GM18520 (cell line): Measurements from ENCODE around the gene TIGD6.
A peak's percentile ranks its signal among the peaks of the same experiment; 100 is the strongest.
"Not testable (repeated sequence)": the region's sequence is repeated elsewhere in the genome, so short reads cannot be mapped to it uniquely, and the experiment has no call there.

Experiments used
- ATAC-seq: cut with Tn5 transposase; IDR thresholded peaks from one replicate; pipeline ENCODE4 v1.9.1; 2021; ENCODE audit not compliant: unreplicated experiment

TIGD6 gene

DNA sequence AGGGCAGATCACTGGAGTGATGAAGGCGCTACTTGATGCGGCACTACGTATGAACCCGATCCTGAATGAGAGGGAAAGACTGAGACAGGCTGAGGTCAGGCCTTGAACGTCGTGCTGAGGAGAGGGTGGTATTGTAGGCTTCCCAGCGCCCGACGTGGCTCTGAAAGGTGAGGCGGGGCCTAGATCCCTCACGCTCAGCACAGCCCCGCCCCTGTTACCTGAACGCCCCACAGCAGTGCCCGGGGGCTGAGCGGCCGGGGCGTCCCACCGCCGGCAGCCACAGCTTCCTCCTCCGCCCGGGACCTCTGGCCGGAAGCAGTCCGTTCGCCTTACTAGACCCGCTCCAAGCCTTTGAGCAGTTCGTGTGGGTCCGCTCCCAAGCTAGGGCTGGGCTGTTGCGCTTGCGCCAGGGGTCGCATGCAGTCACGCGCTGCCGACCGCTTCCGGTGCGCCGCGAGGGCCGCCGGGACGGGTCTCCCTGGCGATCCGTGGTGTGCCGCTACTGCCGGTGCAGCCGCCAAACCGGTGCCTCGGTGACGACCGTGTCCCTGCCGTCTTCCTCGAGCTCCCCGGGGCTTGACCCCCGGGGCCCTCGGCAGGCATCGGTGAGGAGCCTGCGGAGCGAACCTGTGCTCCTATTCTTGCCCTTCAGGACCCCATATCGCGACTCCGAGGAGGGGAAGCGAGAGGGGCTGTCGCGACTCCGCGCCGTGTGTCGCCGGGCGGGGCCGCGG is at the start of gene TIGD6, which contains the start of gene HMGXB3:
Gene TIGD6, minus strand, starts transcription at position 399 of the 734 bp plus-strand sequence. CDS start 4,306 bp downstream, outside the sequence.
Gene HMGXB3, plus strand, starts transcription at position 484 of the 734 bp plus-strand sequence. CDS start 4,114 bp downstream, outside the sequence.
- peak; percentile 86 for ATAC-seq

GRCh38 chr5:150046031-150046430 is 45.6 kb upstream of the TIGD6 start:
- ATAC-seq = no peak

DNA sequence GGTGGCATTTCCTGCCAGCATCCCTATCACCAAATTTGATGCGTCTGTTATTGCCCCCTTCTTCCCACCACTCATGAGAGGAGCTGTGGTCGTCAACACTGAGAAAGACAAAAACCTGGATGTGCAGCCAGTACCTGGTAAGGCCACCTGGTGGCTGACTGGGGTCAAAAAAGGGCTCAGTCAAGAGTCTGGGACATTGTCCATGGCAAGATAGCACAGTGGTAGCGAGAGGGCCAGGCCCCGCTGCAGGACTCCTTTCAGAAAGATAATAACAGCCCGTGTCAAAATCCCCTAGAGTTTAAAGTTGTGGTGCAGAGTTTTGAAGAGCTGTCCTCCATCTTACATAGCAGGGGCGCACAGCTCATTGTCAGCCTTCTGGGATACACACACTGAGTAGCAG is 45.1 kb upstream of the TIGD6 start:
- ATAC-seq = no peak

GRCh38 chr5:150044712-150045111 is 44.3 kb upstream of the TIGD6 start:
- no peak for ATAC-seq

- ATAC-seq = no peak
Observed at GRCh38 chr5:150044329-150044681, 43.9 kb upstream of the TIGD6 start.

DNA sequence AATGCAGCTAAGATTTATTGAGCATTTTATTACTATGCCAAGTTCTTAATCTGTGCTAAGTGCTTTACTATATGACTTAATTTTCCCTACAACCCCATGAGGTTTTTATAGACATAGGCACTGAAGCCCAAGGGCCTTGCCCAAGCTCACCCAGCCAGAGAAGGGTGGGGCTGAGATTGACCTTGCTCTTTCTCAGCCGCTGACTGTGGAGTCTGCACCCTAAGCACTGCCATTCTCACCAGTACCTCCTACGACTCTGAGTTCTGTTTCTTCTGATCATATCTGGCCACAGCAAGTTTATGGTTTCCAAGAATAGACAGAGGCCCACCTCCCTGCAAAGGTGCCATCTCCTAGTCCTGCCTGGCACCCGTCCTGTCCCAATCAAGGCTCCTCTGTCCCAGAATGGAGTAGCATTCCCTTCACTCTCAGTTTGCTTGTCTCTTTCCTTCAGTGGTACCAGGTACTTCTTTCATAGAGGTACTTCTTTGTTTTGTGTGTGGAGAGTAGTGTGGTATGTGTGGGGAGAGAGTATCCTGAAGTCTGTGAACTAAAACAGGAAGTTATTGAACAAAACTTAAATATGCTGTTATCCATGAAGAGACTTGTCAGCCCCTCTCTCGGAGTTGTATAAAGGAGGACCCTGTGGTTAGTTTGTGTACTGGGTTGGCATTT is 43.3 kb upstream of the TIGD6 start:
- no peak for ATAC-seq

GRCh38 chr5:150042459-150042858 is 42.0 kb upstream of the TIGD6 start:
- ATAC-seq = no peak

DNA sequence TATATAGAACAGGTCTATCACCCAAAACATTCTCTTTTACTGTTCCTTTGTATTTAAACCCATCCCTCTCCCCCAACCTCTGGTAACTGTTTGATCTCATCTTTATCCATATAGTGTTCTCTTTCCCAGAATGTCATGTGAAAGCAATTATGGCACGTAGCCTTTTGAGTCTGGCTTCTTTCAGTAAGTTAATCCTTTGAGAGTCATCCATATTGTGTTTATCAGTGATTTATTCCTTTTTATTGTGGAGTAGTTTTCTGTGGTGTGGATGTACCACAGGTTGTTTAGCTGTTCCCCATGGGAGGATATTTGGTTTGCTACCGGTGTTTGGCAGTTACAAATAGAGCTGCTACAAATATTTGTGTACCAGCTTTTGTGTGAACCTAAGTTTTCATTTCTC is 38.1 kb upstream of the TIGD6 start:
- no peak for ATAC-seq

DNA sequence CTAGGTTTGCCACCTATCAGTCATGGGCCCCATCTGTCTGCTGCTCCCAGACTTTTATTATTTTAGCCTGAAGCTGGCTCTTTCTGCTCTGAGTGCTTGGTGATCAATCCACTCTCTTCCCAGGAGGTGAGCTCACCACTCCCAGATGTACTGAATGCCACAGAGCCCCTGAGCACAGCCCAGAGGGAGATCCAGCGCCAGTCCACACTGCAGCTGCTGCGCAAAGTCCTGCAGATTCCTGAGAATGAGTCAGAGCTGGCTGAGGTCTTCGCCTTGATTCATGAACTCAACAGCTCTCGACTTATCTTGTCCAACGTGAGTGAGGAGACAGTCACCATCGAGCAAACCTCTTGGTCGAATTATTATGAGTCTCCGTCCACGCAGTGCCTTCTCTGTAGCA is 36.1 kb upstream of the TIGD6 start:
- no peak for ATAC-seq

- peak; percentile 78 for ATAC-seq
Observed at GRCh38 chr5:150035139-150035895, 34.9 kb upstream of the TIGD6 start.

DNA sequence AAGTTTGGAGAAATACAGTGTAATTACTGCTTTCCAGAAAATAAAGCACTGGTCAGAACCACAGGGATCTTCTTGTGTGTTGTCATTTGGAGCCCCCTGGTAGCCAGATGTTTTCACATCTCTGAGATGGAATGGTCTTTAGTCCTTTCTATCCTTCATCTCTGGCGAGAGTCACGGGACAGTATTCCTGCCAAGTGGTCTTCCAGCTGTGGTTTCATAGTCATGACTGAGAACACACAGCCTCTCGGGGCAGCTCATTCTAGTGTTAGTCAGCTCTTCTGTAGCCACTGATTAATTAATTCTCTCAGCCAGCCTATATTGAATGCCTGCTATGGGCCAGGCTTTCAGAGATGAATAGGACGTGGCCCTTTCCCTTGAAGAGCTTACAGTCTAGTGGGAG is 34.2 kb upstream of the TIGD6 start:
- no peak for ATAC-seq

GRCh38 chr5:150033334-150033733 is 32.9 kb upstream of the TIGD6 start:
- no peak for ATAC-seq

DNA sequence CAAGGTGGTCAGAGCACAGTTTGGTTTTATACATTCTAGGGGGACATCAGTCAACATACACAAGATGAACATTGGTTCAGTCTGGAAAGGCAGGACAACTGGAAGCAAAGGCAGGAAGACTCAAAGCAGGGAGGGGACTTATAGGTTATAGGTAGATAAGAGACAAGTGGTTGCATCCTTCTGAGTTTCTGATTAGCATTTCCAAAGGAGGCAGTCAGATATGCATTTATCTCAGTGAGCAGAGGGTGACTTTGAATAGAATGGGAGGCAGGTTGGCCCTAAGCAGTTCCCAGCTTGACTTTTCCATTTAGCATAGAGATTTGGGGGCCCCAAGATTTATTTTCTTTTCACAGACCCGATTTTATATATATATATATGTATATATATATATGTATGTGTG is 27.6 kb upstream of the TIGD6 start:
- ATAC-seq = not testable (repeated sequence)

- no peak for ATAC-seq
Observed at GRCh38 chr5:150026682-150027172, 26.3 kb upstream of the TIGD6 start.

DNA sequence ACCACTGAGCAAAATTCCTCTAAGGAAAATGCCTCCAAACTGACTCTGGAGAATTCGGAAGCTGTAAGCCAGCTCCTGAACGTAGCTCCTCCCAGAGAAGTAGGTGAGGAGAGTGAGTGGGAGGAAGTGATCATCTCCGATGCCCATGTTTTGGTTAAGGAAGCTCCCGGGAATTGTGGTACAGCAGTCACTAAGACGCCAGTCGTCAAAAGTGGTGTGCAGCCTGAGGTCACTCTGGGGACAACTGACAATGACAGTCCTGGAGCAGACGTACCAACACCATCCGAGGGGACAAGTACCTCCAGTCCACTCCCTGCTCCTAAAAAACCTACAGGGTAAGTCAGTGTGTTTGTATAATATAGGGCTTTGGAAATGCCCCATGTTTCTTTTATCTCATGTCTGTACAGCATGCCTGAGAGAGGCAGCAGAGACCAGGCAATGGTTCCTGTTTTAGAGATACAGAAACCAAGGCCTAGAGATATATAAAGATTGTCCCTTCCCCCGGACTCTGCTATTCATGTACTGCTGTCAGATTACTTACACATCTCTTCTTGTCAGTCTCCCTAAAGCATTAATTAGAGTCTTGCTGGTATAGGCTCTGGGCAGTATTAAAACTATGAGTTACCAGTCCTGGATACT is 24.0 kb upstream of the TIGD6 start:
- no peak for ATAC-seq

DNA sequence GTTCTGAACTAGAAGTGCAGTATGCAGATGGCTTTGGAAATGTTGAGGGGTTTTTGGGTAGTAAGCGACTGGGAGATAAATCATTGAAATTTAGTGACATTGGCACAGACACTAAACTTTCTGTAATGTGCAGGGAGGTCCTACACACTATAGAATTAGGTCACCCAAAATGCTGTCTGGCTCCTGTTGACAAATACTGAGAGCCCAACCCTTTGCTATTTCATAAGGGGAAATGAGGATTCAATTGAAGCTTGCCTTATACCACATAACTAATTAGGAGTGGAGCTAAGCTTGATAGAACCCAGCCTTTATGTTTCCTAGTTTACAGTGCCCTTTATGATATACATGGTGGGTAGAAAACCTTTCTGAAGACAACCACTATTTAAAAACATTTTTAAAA is 22.7 kb upstream of the TIGD6 start:
- ATAC-seq = no peak

DNA sequence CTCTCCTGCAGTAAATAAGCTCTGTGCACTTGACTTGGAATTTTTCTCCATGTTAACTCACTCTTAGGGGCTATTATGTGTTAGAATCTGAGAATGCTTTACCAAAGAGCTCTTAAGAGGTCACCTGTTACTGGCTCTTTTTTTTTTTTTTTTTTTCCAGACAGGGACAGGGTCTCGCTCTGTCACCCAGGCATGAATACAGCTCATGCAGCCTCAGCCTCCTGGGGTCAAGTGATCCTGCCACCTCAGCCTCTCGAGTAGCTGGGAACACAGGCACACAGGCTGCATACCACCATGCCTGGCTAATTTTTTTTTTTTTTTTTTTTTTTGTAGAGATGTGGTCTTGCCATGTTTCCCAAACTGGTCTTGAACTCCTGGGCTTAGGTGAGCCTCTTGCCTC is 22.2 kb upstream of the TIGD6 start:
- ATAC-seq = no peak

GRCh38 chr5:150022158-150022531 is 21.7 kb upstream of the TIGD6 start:
- ATAC-seq = no peak

GRCh38 chr5:150021491-150022157 is 21.2 kb upstream of the TIGD6 start:
- ATAC-seq = no peak

DNA sequence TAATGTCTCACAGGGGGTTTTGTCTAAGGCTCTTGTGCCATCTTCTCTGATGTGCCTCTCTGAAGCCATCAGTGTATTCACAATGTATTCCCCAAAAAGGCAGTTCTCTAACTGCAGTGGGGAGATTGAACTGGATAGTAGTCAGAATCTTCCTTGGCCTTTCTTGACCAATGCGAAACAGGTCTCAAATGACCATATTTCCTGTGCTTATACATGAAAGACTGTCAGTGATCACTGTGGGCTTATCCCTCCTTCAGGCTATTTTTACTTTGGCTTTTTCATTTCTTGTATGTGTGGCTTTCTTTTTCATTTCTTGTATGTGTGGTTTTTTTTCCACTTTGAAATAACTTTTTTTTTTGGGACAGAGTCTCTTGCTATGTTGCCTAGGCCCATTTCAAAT is 19.8 kb upstream of the TIGD6 start:
- no peak for ATAC-seq
